OCI-LY7 (cell line): ENCODE data around the gene ARAP1. TPM values are rescaled to one million over a fixed set of nuclear protein-coding genes. Genes with fewer than 3 reads are reported as not detected.

Experiments used
- BruUV-seq: library from RNA; stranded (reverse); fragments of 400-500 nt; replicated peaks from 2 replicates; lab custom pipeline; 2021; lab: Mats Ljungman, UMichigan
- CTCF ChIA-PET: fragments of 300-600 bp; sonication (Branson Sonifier 250); formaldehyde crosslinking; loops from one replicate; lab custom pipeline; 2022; ENCODE audit warnings: antibody characterized with exemption; ENCODE audit not compliant: unreplicated experiment; lab: Charles Lee
- POLR2A ChIA-PET: fragments of 300-600 bp; sonication (Branson Sonifier 250); formaldehyde crosslinking; loops from one replicate; lab custom pipeline; 2022; ENCODE audit warnings: antibody characterized with exemption; lab: Charles Lee
- DNase-seq: peaks from one replicate; pipeline ENCODE4 v3.0.0-alpha.2; 2015; ENCODE audit warnings: low spot score
- H2AFZ ChIP-seq: fragments of 200-600 bp; sonication (generic), shearing (Covaris generic); 2 replicates; pipeline ENCODE4 v1.6.1; 2014; ENCODE audit warnings: mild to moderate bottlenecking, antibody characterized with exemption, low read length, moderate library complexity
- H3K27ac ChIP-seq: fragments of 200-600 bp; sonication (generic); 2 replicates; pipeline ENCODE4 v1.5.1; 2014; ENCODE audit warnings: mixed run types, low read depth, mild to moderate bottlenecking, moderate library complexity, low read length, inconsistent platforms; ENCODE audit not compliant: poor library complexity, severe bottlenecking
- H3K36me3 ChIP-seq: fragments of 200-600 bp; sonication (generic); 2 replicates; pipeline ENCODE4 v1.6.1; 2014; ENCODE audit warnings: mild to moderate bottlenecking, antibody characterized with exemption, low read length, moderate library complexity, mixed read lengths; ENCODE audit not compliant: insufficient read depth
- H3K4me1 ChIP-seq: fragments of 200-600 bp; sonication (generic); 2 replicates; pipeline ENCODE4 v1.5.1; 2014; ENCODE audit warnings: mild to moderate bottlenecking, low read length; ENCODE audit not compliant: insufficient read depth, poor library complexity, severe bottlenecking
- H3K4me2 ChIP-seq: fragments of 200-600 bp; sonication (generic); 2 replicates; pipeline ENCODE4 v1.6.1; 2014; ENCODE audit warnings: mild to moderate bottlenecking, low read length
- H3K4me3 ChIP-seq: fragments of 200-600 bp; sonication (generic); 2 replicates; pipeline ENCODE4 v1.5.1; 2014; ENCODE audit warnings: mild to moderate bottlenecking, low read depth, low read length; ENCODE audit not compliant: poor library complexity, severe bottlenecking
- H3K79me2 ChIP-seq: fragments of 200-600 bp; sonication (generic); 2 replicates; pipeline ENCODE4 v1.6.1; 2016; ENCODE audit warnings: low read depth, mild to moderate bottlenecking, low read length, moderate library complexity, mixed read lengths; ENCODE audit not compliant: insufficient read depth
- H3K9me2 ChIP-seq: fragments of 200-600 bp; sonication (generic); 2 replicates; pipeline ENCODE4 v1.6.1; 2016; ENCODE audit warnings: mild to moderate bottlenecking, low read length, mixed read lengths; ENCODE audit not compliant: insufficient read depth
- H3K9me3 ChIP-seq: fragments of 200-600 bp; sonication (generic); 2 replicates; pipeline ENCODE4 v1.6.1; 2014; ENCODE audit warnings: mild to moderate bottlenecking, mixed run types, low read length, mixed read lengths
- H4K20me1 ChIP-seq: fragments of 200-600 bp; sonication (generic); 2 replicates; pipeline ENCODE4 v1.6.1; 2014; ENCODE audit warnings: mild to moderate bottlenecking, antibody characterized with exemption, low read length, moderate library complexity, mixed read lengths; ENCODE audit not compliant: insufficient read depth
- CTCF ChIP-seq: fragments of 200-600 bp; sonication (generic); conservative IDR thresholded peaks from 2 replicates; pipeline ENCODE4 v1.5.1; 2014; ENCODE audit warnings: mild to moderate bottlenecking, antibody characterized with exemption, low read length, moderate library complexity, mixed read lengths
- EZH2phosphoT487 ChIP-seq: fragments of 200-600 bp; sonication (generic); IDR thresholded peaks from 2 replicates; pipeline ENCODE4 v1.6.1; 2018; ENCODE audit warnings: low read depth, borderline replicate concordance, mild to moderate bottlenecking, mixed run types, antibody characterized with exemption, low read length, moderate library complexity, mixed read lengths
- intact Hi-C: fragments of 100-400 bp; cut with micrococcal nuclease; formaldehyde crosslinking; loops from one replicate; pipeline ENCODE4 v1.10.0; 2022; ENCODE audit not compliant: unreplicated experiment
- total RNA-seq, 2 experiments: library from RNA; depleted of rRNA in 1 of 2; stranded (reverse); fragments of >200 nt in 1 of 2; shearing (Covaris generic) in 1 of 2; gene quantifications; 2 replicates each; pipeline ENCODE4 v1.2.3, GENCODE V29; 2014 to 2022

The ARAP1 gene
- total RNA-seq, 2 experiments from 2014 or later = 65.6 to 106 TPM

- POLR2A ChIA-PET = no interaction called here
- H3K4me1 ChIP-seq = no peaks in the 10 kb centered on the region
- CTCF ChIA-PET = no interaction called here
- no TSS peak for BruUV-seq
- no peak for TF ChIP-seq CTCF
- no peak for TF ChIP-seq EZH2phosphoT487
- no peak overlapping the region for H3K4me3 ChIP-seq
- H2AFZ ChIP-seq = no peak overlapping the region
- no peaks in the 10 kb centered on the region for H3K9me2 ChIP-seq
- DNase-seq = no peak
- no peak overlapping the region for H3K27ac ChIP-seq
- intact Hi-C loops = loop anchor here (2.0 to 5.0 kb wide), 2 partner anchors 97 to 199 kb away; no protein-coding TSS in a partner anchor
- no peak overlapping the region for H3K4me2 ChIP-seq
- H3K79me2 ChIP-seq = no peaks in the 10 kb centered on the region
- H4K20me1 ChIP-seq = no peaks in the 10 kb centered on the region
- peaks cover 7% of the 10 kb centered on the region; the same call in 1 of the 2 replicates for H3K36me3 ChIP-seq
- no peaks in the 10 kb centered on the region for H3K9me3 ChIP-seq
Measured at GRCh38 chr11:72681226-72682153, 70.7 kb downstream of the ARAP1 start.

- no peak overlapping the region for H3K4me2 ChIP-seq
- no peak overlapping the region for H3K27ac ChIP-seq
- POLR2A ChIA-PET = no interaction called here
- no TSS peak for BruUV-seq
- H3K36me3 ChIP-seq = peaks cover 7% of the 10 kb centered on the region; the same call in 1 of the 2 replicates
- intact Hi-C loops = loop anchor here (5.0 kb wide), 1 partner anchor 198 kb away; no protein-coding TSS in a partner anchor
- no peaks in the 10 kb centered on the region for H3K9me3 ChIP-seq
- no peak for TF ChIP-seq CTCF
- CTCF ChIA-PET = interaction anchor here (0.6 kb wide), 1 partner anchor 101 kb away, joined by 4 read pairs; no protein-coding TSS in a partner anchor
- no peaks in the 10 kb centered on the region for H3K9me2 ChIP-seq
- no peaks in the 10 kb centered on the region for H3K4me1 ChIP-seq
- no peak overlapping the region for H3K4me3 ChIP-seq
- H2AFZ ChIP-seq = no peak overlapping the region
- H3K79me2 ChIP-seq = no peaks in the 10 kb centered on the region
- H4K20me1 ChIP-seq = no peaks in the 10 kb centered on the region
- no peak for DNase-seq
Measured at GRCh38 chr11:72680624-72681158, 71.5 kb downstream of the ARAP1 start.
